Superior temporal gyrus (tissue), 1 donor: ENCODE results near the gene KIAA1191.
A peak's percentile ranks its signal among the peaks of the same experiment; 100 is the strongest.

Experiments used
- DNase-seq: peaks from one replicate; pipeline ENCODE4 v3.0.0-alpha.2; 2016; ENCODE audit errors: extremely low spot score

Gene KIAA1191

DNA sequence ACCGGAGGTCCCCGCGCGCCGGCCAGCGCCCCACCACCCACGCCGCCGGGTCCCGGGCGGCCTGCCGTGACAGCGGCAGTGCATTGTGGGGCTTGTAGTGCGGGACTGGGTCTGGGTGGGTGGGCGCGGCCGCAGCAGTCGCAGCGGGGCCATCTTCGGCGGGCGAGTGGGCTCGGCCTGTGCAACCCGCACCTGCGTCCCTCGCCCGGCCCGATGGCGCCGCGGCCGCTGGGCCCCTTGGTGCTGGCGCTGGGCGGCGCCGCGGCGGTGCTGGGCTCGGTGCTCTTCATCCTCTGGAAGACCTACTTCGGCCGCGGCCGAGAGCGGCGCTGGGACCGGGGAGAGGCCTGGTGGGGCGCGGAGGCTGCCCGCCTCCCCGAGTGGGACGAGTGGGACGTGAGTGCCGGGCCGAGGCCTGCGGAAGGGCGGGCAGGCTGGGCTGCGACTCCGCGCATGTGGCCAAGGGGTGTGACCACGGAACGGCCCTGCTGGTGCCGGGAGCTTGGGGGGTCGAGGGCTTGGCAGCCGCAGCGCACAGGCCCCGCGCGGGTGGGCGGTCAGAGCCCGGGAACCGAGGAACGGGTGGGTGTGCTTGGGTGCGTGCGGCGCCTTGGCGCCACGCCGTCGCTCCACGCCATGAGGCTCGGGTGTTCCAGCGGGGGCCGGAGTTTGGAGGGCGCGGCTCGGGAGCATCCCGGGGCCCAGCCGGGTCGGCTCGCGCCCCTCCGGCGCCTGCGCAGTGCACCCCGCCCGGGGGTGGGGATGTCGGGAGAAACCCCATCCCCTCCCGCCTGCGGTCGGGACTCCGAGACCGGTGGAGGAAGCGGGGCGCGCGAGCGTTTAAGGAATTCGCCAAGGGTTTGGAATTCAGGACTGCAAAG lies 4.0 kb upstream of the KIAA1191 start, which contains the start of gene ARL10:
TSS of gene ARL10 (plus strand) at position 137 of the 881 bp plus-strand sequence. CDS start at position 214, 77 bp downstream.
- DNase-seq: peak; percentile 48

- DNase-seq: no peak
Observed at GRCh38 chr5:176364765-176365350, 3.3 kb upstream of the KIAA1191 start.

GRCh38 chr5:176362233-176362490 lies 598 bp upstream of the KIAA1191 start:
- no peak for DNase-seq

DNA sequence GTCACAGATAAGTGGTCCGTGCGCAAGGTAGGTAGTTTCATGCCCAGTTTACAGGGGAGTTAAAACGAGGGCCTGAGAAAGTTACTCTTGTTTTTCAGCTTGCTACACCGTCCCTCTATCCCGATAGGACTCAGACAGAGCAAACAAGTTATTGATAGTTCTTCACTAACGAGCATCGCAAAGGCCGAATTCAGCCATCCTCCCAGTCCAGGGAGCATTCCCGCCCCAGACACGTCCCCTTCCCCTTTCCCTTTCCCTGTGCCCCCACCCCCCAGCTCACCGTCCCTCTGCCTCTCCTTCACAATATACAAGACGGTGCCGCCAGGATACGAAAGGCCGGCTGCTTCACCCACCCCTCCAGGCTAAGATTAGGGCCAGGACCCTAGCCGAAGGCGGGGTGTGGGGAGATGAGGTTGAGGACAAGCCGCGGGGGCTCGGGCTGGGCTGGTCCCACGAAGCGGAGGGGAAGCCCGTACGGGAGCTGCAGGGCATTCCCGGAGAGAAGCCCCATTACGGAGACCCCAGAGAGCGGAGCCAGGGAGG lies 599 bp downstream of the KIAA1191 start:
- no peak for DNase-seq

DNA sequence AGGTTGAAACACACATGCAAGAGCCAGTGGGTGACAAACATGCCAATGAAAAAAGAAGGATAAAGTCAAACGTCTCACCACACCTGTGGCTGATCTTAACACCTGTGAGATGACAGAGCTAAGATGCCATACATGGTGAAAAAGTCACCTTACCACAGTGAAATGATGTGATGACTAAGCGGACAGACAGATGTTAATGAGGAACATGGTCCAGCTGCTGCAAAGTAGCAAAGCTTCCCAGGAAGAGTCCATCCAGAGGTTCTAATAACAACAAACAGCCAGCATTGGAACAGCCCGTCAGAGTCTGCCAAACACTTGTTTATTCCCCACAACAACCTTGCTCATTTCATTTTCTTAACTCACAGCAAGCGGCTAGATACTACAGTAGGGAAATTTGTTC lies 1.9 kb downstream of the KIAA1191 start:
- DNase-seq: no peak

DNA sequence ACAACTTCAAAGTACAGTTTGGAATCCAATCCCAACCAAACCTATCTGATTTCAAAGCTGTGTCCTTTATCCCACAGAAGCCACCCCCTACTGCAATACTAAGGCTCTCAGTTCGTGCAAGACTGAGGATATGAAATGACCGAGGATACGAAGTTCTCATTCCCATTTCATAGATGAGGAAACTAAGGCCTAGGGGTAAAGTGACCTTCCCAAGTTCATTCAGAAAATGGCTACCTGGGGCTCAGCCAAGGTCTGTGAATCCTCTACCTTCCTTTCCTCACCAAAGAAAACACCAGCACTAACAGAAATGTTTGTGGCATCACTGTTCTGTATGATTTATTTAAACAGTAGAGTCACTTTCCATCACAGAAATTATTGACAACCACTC lies 5.4 kb downstream of the KIAA1191 start:
- no peak for DNase-seq

DNA sequence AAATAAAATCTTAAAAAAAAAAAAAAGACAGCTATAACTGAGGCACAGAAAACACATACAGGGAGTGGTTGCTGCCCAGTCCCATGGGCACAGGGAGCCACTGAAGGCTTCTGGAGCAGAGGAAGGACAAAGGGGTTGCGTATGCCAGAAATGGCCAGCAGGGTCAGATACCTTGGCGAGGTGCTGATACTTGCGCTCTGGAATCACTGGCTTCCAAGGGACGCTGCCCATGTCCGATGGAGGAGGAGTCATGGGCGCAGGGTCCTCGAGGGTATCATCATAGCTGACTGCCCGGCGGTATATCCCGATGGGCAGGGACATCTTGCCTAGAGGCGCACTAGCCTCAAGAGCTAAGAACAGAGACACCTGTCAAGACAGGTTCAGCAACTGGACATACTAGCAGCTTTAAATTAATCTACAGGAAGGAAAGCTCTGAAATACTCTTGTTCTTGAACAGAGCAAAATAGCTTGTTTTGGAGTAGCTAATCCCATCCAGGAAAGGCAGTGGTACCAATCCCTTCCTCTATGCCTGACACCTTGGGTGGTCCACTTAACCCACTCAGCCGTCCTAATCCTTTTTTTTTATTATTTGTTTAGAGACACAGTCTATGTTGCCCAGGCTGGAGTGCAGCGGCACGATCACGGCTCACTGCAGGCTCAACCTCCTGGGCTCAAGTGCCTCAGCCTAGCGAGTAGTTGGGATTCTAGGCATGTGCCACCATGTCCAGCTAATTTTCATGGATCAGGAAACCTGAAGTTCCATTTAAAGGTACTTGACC lies 6.0 kb downstream of the KIAA1191 start:
- no peak for DNase-seq

GRCh38 chr5:176353533-176353932 lies 8.0 kb downstream of the KIAA1191 start:
- DNase-seq: no peak

DNA sequence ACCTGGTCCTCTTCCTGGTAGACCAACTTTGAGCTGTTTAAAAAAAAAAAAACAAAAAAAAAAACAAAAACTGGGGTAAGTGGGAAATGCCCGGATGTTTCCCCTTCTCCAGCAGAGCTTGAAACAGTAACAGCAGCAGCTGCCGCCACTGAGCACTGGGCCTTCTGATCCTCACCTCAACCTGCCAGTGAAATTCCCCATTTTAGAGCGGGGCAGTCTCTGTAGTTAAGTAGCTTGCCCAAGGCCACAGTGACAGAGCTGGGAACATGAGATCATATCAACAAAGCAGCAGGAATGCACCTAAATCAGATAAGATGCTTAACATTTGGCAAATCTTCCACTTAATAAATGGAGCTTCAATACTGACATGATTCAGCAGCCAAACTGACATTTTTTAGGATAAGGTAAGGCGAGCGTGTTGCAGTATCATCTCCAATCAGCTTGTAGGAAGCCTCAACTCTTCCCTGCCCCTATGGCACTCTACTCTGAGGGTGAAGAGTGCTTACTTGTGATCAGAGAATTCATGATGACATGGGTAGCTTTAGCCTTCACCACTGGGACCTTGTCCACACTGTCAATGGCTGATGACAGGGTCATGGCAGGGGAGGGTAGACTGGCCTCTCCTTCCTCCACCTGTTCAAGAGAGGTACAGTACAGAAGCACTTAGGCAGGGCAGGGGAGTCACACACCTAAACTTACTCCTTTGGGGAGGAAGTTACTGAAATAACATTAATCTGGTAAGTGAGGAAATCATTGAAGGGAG lies 9.3 kb downstream of the KIAA1191 start:
- DNase-seq: no peak

DNA sequence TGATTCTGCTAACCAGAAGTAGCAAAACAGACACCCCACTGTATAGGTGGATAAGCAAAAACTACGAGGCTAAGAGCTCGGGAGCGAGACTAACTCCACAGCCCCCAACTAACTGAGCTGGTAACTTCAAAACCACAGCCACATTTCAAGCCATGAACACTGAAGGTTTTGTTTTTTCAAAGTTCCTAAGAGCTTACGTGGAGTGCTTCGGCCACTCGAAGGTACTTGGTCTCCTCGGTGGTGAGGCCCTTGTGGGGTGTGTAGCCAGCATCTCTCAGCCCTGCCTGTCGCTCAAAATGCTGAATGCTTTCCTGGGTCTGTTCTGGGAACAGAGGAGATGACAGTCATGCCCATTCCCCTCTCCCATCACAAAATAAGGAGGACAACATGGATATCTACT lies 11.1 kb downstream of the KIAA1191 start:
- no peak for DNase-seq

DNA sequence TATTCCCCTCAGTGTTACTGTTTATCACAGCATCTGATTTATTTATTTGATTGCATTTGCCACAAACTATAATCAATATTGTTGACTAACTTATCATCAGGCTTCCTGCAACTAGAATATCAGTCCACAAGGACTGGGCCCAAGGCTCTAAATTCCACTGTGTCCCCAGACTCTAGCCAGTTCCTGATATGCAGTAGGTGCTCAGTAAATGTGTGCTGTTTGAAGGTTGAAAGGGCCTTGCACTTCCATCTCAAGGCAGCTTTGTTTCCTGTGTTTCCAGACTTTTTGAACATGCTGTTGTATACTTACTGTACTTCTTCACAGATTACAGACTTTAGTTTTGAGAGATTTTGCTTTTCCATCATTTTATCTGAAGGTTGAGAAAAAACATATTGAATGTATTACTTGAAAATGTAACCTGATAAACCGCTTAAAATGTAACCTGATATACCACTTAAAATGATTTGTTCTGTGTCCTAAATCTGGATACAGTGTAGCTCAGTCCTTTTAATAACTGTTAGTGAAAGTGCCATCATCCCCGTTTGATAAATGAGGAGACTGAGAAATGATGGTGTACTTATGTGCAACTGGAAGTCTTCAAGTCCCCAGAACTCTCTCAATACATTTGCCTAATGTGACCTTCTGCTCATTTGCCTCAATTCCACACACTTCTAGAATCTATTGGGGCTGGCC lies 18.7 kb downstream of the KIAA1191 start:
- DNase-seq: no peak

- no peak for DNase-seq
Observed at GRCh38 chr5:176342158-176342483, 19.4 kb downstream of the KIAA1191 start.

DNA sequence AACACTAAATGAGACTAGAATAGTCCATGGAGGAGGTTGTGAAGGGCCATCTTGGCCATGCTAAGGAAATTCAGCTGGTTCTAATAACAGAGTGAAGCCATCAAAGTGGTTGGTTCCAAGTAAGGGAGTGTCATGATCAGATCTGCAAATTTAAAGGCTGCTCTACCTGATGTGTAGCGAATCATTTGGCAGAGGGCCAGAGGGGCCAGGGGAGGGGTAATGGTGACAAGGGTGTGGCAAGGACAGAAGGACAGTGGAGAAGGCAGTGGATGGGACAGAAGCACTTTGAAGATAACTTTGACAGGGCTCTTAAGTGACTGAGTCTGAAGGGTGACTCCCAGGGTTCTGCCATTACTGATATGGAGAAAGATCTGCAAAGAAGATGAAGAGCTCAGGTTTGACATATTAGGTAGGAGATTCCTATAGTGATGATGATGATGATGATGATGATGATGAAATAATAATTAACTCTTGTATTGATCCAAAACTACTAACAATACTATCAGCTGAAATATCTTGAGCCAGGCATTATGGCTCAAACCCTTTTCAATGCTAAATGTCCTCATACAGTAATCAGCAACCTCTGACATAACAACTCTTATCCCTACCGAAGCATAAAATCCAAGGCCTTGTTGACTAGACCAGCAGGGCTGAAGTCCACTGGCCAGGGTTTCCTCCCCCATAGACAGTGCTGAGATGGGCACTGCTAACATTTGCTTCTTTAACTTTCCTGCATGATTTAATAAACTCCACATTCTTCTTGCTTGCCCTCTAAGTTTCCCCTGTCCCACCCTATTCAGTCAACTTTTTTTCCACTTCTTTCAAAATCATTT lies 20.0 kb downstream of the KIAA1191 start:
- DNase-seq: no peak

DNA sequence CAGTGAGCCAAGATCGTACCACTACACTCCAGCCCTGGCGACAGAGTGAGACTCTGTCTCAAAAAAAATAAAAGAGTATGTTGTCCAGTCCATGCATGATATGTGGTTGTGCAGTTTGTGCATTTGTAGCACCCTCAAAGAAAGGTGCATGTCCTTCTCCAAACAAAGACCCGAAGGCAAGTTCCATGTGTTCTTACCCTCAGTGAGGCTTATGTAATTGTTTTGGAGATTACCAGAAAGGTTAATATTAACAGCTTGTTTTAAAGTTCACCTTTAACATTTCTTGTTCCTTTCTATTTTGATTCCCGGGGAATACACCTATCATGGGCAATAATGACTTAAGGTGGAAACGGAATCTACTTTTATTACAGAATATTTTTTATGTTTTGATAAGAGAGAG lies 22.3 kb downstream of the KIAA1191 start:
- DNase-seq: no peak

- DNase-seq: no peak
Observed at GRCh38 chr5:176337913-176338312, 23.7 kb downstream of the KIAA1191 start.

DNA sequence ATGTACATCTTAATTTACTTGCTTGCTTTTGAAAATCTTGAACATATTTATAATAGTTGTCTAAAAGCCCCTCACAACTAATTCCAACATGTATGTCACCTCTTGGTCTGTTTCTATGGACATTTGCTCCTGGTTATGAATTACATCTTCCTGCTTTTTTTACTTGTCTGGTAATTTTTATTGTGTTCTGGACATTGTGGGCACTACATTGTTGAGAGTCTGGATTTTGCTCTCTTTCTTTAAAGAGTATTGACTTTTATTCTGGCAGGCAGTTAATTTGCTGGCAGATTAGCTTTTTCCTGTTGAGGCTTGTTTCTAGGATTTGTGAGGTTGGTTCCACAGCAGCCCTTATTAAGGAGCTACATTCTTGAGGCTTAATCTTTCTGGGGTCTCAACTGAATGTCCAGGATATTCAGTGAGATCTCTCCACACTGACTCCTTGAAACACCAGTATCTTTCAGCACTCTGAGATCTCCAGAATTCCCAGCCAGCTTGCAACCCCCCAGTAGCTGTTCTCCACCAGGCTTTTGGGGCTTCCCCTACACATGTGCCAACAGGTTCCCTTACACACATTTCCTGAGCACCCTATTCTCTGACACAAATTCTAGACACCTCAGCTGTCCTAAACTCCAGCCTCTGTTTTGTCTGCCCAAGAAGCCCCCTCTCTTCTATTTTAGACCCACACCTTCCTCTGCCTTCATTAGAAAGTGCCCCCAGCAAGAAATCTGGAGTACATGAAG lies 27.4 kb downstream of the KIAA1191 start:
- no peak for DNase-seq

- no peak for DNase-seq
Observed at GRCh38 chr5:176320577-176320976, 41.0 kb downstream of the KIAA1191 start.

GRCh38 chr5:176319827-176320554 lies 41.6 kb downstream of the KIAA1191 start:
- no peak for DNase-seq
